Vagina (tissue), 2 donors: ENCODE results near the gene ACRBP. TPM values are rescaled to one million over a fixed set of nuclear protein-coding genes. Genes with fewer than 3 reads are reported as not detected.
A peak's percentile ranks its signal among the peaks of the same experiment; 100 is the strongest.

ENCODE experiments used
- DNase-seq, 2 donors: peaks; one replicate each; pipeline ENCODE4 v3.0.0-alpha.2; 2017; ENCODE audit errors: extremely low spot score in 2 of 2
- H3K27ac ChIP-seq: fragments of 200-600 bp; sonication (generic); one replicate; pipeline ENCODE4 v1.5.1; 2019
- H3K27me3 ChIP-seq: fragments of 200-600 bp; sonication (generic); one replicate; pipeline ENCODE4 v1.5.1; 2019
- H3K36me3 ChIP-seq, 2 donors: fragments of 200-600 bp; sonication (generic); one replicate each; pipeline ENCODE4 v1.5.1; 2017 to 2019
- H3K4me1 ChIP-seq: fragments of 200-600 bp; sonication (generic); one replicate; pipeline ENCODE4 v1.5.1; 2019
- H3K4me3 ChIP-seq, 2 donors: fragments of 200-600 bp; sonication (generic); 1 replicate in 1 of 2; 2 replicates in 1 of 2; pipeline ENCODE4 v1.5.1; 2016 to 2019
- H3K9me3 ChIP-seq: fragments of 200-600 bp; sonication (generic); one replicate; pipeline ENCODE4 v1.5.1; 2019
- CTCF ChIP-seq, 3 experiments: fragments of 450-650 bp in 2 of 3; fragments of 200-600 bp in 1 of 3; sonication (generic) in 1 of 3; IDR thresholded peaks; one replicate each; pipeline ENCODE4 v1.5.1; 2017 to 2019; ENCODE audit warnings: antibody characterized with exemption in 3 of 3, mild to moderate bottlenecking in 2 of 3, moderate library complexity in 2 of 3
- POLR2A ChIP-seq, 2 donors: fragments of 450-650 bp; IDR thresholded peaks; one replicate each; pipeline ENCODE4 v1.6.1; 2017; ENCODE audit warnings: antibody characterized with exemption in 2 of 2, mild to moderate bottlenecking in 2 of 2, moderate library complexity in 2 of 2
- POLR2AphosphoS5 ChIP-seq, 2 donors: sonication (generic); formaldehyde crosslinking; IDR thresholded peaks; one replicate each; pipeline ENCODE4 v1.9.0; 2017; ENCODE audit warnings: antibody characterized with exemption in 2 of 2, mild to moderate bottlenecking in 2 of 2, low read depth in 1 of 2; ENCODE audit not compliant: insufficient read depth in 1 of 2
- intact Hi-C: fragments of 100-400 bp; cut with DNase I; formaldehyde crosslinking; loops from one replicate; pipeline ENCODE4 v1.15.1; 2023
- total RNA-seq: library from RNA; depleted of rRNA; stranded (reverse); fragments of >200 nt; gene quantifications from one replicate; pipeline ENCODE4 v1.2.3, GENCODE V29; 2016

ACRBP gene
- total RNA-seq, 1 donor from 2014 or later, result 0.74 TPM

GRCh38 chr12:6635856-6636531 is 11.2 kb downstream of the ACRBP start, which contains the start of gene LPAR5:
LPAR5 (minus strand) TSS chr12:6635959; CDS start chr12:6621248, 14,711 bp downstream.
- Histone ChIP-seq H3K36me3 (no peaks in the 10 kb centered on the region), H3K9me3 (no peaks in the 10 kb centered on the region), H3K27me3 (no peaks in the 10 kb centered on the region), H3K4me3 (peak within 1 kb of the TSS in 1 of 2 donors; percentile 30), H3K27ac (peak within 1 kb of the TSS; percentile 34), H3K4me1 (peaks cover 15% of the 10 kb centered on the region)
- intact Hi-C loops, result no loop called here
- no peak for TF ChIP-seq CTCF (IDR thresholded peaks at IDR 0.05)
- peak in 1 of 2 donors; percentile 49 for TF ChIP-seq POLR2AphosphoS5 (IDR thresholded peaks at IDR 0.05; ENCODE audit: insufficient read depth in 1 of 2, low read depth in 1 of 2)
- no peak for DNase-seq

- DNase-seq, result no peak
- peak overlapping the region; percentile 34 for H3K27ac ChIP-seq
- no peaks in the 10 kb centered on the region for H3K27me3 ChIP-seq
- peak overlapping the region in 1 of 2 donors; percentile 30 for H3K4me3 ChIP-seq
- intact Hi-C loops, result no loop called here
- TF ChIP-seq CTCF (IDR thresholded peaks at IDR 0.05) (no peak), POLR2A (IDR thresholded peaks at IDR 0.05) (no peak), POLR2AphosphoS5 (IDR thresholded peaks at IDR 0.05; ENCODE audit: insufficient read depth in 1 of 2, low read depth in 1 of 2) (no peak)
- peaks cover 15% of the 10 kb centered on the region for H3K4me1 ChIP-seq
- H3K9me3 ChIP-seq, result no peaks in the 10 kb centered on the region
- no peaks in the 10 kb centered on the region for H3K36me3 ChIP-seq
These were observed 11.8 kb downstream of the ACRBP start for GRCh38 chr12:6635375-6635855.

- no peak for DNase-seq
- Histone ChIP-seq H3K4me1 (peaks cover 15% of the 10 kb centered on the region), H3K27ac (peak overlapping the region; percentile 8), H3K36me3 (no peaks in the 10 kb centered on the region), H3K4me3 (no peak overlapping the region), H3K9me3 (no peaks in the 10 kb centered on the region), H3K27me3 (no peaks in the 10 kb centered on the region)
- intact Hi-C loops, result no loop called here
- TF ChIP-seq POLR2AphosphoS5 (IDR thresholded peaks at IDR 0.05; ENCODE audit: insufficient read depth in 1 of 2, low read depth in 1 of 2) (no peak), CTCF (IDR thresholded peaks at IDR 0.05) (no peak)
These were observed 14.9 kb downstream of the ACRBP start for GRCh38 chr12:6632026-6632983.

- Histone ChIP-seq H3K27ac (no peak overlapping the region), H3K4me1 (peaks cover 9% of the 10 kb centered on the region), H3K36me3 (no peaks in the 10 kb centered on the region), H3K4me3 (no peak overlapping the region), H3K27me3 (no peaks in the 10 kb centered on the region), H3K9me3 (no peaks in the 10 kb centered on the region)
- no peak for DNase-seq
- intact Hi-C loops, result no loop called here
- TF ChIP-seq POLR2A (IDR thresholded peaks at IDR 0.05), result no peak
- TF ChIP-seq CTCF (IDR thresholded peaks at IDR 0.05), result no peak
- TF ChIP-seq POLR2AphosphoS5 (IDR thresholded peaks at IDR 0.05; ENCODE audit: insufficient read depth in 1 of 2, low read depth in 1 of 2), result no peak
These were observed 15.7 kb downstream of the ACRBP start for GRCh38 chr12:6631549-6631961.
